Activated CD4-positive, alpha-beta T cell treated with anti-CD3 and anti-CD28 coated beads, Interleukin-2, amount 50 U/mL, for 48 hours (primary cell): ENCODE measurements around the gene SCAP.
A peak's percentile ranks its signal among the peaks of the same experiment; 100 is the strongest.
"Not testable (repeated sequence)": the region's sequence is repeated elsewhere in the genome, so short reads cannot be mapped to it uniquely, and the experiment has no call there.

Experiments used
- DNase-seq, 2 experiments: peaks; one replicate each; pipeline ENCODE4 v3.0.0-alpha.2; 2020

SCAP gene

DNA sequence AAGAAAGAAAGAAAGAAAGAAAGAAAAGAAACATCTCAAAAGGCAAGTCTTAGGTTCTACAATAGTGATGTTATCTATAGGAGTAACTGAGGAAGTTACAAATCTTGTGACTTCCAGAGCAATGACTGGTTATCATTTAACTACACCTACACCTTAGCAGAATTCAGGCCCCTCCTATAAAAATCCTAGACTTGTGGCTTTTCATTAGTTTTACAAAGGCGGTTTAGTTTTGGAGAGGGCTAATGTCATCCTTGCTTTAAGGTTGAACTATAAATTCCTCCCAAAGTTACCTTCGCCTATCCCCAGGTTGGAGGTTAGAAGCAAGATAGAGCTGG lies 4.1 kb upstream of the SCAP start:
- no peak for DNase-seq

DNA sequence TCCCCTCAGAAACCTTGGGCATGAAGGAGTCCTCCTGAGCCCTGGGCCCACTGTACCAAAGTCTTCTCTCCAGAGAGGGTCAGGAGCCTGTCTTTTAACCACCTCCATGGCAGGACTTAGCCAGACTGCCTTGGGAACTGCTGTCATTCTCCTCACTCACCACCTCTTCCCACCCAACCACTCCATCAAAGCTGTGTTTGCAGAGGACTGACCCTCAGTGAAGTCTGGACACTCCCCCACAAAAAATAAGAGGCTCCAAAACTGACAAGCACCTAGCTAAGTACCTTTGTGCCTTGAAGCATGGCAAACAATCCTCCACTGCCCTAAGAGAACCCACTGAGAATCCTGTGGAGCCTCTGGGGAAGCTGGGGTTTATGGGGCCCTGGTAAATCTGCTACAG lies 2.3 kb upstream of the SCAP start:
- DNase-seq, result no peak

DNA sequence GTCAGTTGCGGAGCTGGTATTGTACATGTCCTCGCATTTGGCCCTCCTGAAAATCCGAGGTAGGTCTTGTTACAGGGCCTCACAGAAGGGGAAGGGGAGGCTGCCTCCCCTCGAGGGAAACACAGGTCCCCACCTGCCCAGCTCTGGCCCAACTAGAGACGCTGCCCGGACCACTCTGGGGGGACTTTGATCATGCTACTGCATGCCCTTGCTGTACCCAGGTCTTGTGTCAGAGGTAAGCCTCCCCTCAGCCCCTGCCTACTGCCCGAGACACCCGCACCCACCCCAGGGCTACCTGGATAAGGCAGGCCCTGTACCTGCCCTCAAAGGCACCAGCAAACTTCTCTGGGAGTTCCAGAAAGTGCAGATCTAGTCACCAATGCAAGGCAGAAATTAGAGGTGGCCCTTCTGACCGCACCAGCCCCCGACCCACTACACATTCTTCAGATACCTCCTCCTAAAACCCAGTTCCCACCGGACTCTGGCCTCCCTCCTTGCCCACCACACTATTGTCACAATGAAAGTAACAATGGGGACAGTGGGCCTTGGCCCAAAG lies 981 bp upstream of the SCAP start:
- DNase-seq, result peak in 1 of 2 experiments; percentile 12

DNA sequence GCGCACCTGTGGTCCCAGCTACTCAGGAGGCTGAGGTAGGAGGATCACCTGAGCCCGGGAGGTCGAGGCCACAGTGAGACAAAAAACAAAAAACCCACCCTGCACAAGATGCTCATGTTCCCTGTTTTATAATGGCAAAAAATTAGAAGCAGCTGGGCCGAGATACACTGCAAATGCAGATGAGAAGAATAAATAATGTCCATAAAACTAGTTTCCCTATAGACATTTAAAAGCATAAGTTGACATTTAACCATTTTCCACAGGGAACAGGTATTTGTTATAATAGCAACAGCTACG lies 537 bp upstream of the SCAP start:
- no peak for DNase-seq

DNA sequence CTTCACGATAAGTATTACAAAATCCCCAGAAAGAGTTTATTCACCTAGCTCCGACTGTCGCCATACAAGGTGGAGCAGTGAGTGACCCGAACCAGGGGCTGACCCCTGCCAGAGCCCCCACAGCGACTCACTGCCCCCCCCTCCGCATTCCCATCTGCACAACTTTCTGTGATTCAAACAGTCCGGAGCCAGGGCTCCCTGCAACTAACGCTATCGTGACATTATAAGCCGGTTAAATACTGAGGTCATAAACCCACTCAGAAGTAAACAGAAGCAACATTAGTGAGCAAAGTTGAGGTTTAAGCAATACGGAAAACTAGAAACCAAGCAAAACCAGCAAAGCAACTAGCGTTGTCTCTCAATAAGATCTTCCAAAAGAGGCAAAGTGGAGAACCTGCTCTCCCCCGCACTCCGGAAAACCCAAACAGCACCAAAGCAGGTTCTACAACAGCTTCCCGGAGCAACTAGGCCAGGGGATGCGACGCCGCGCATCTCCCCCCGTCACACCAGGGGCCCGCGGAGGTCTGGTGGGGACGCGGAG lies 642 bp downstream of the SCAP start:
- DNase-seq, result peak in 1 of 2 experiments; percentile 31

DNA sequence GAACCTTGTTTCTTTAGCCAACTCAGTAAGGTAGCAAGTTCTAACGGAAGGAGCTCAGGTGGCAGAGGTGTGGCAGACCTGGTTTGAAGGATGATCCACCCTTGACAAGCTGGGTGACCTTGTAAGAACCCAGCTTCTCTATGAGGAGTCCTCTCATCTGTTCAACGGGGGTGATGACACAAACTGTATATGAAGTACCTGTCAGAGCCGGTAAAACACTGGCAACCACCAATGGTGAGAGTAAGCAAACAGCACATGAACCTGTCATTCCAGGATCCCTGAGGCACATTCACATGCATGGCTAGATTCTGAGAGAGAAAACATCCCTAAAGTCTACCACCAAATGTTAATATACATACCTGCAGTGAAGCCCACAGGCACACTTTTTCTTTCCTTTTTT lies 2.4 kb downstream of the SCAP start:
- DNase-seq, result no peak

DNA sequence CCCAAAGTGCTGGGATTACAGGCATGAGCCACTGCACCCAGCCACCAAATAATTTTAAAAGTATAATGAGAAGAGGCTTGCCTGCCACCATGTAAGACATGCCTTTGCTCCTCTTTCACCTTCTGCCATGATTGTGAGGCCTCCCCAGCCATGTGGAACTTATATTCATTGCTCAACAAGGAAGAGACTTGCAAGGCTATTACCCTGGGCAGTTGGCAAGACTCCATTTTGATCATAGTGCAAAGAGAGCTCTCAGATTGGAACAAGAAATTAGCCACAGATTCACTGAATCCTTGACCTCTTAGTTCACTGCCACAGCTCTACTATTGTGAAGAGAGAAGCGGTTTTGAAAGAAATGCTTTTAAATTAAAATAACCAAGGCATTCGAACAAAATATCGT lies 6.1 kb downstream of the SCAP start:
- no peak for DNase-seq

DNA sequence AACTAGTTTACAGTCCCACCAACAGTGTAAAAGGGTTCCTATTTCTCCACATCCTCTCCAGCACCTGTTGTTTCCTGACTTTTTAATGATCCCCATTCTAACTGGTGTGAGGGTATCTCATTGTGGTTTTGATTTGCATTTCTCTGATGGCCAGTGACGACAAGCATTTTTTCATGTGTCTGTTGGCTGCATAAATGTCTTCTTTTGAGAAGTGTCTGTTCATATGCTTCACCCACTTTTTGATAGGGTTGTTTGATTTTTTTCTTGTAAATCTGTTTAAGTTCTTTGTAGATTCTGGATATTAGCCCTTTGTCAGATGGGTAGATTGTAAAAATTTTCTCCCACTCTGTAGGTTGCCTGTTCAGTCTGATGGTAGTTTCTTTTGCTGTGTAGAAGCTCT lies 7.4 kb downstream of the SCAP start:
- DNase-seq, result not testable (repeated sequence)

DNA sequence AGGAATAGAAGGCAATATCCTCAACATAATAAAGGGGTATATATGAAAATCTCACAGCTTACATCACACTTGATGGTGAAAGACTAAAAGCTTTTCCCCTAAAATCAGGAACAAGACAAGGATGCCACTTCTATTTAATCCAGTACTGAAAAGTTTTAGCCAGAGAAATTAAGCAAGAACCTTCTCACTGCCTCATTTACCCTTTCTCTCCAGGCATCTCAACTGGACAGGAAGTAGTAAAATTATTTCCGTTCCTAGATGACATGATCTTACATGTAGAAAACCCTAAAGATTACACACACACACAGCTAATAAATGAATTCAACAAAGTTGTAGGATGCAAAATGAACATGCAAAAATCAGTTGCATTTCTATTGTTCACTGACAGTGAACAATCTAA lies 11.2 kb downstream of the SCAP start:
- no peak for DNase-seq

DNA sequence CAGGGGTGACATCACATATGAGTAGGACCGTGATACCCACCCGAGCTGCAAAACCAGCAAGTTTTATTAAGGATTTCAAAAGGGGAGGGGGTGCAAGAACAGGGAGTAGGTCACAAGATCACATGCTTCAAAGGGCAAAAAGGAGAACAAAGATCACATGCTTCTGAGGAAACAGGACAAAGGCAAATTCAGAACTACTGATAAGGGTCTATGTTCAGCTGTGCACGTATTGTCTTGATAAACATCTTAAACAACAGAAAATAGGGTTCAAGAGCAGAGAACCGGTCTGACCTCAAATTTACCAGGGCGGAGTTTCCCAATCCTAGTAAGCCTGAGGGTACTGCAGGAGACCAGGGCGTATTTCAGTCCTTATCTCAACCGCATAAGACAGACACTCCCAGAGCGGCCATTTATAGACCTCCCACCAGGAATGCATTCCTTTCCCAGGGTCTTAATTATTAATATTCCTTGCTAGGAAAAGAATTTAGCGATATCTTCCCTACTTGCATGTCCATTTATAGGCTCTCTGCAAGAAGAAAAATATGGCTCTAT lies 16.1 kb downstream of the SCAP start:
- not testable (repeated sequence) for DNase-seq

DNA sequence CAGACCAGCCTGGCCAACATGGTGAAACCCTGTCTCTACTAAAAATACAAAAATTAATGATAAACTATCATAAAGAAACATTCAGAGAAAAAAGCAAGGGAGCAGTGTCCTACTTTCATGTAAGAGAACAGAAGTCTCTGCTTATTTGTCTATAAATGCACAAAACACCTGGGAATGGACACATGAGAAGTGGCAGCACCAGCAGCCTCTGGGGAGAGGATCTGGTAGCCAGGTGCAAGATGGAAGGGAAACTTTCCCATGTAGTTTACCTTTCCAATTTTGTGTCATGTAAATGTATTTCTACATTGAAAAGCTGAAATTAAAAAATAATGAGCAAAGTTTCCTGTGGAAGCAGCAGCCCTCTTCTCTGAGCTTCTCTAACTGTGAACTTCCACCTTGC lies 18.8 kb downstream of the SCAP start:
- DNase-seq, result no peak

DNA sequence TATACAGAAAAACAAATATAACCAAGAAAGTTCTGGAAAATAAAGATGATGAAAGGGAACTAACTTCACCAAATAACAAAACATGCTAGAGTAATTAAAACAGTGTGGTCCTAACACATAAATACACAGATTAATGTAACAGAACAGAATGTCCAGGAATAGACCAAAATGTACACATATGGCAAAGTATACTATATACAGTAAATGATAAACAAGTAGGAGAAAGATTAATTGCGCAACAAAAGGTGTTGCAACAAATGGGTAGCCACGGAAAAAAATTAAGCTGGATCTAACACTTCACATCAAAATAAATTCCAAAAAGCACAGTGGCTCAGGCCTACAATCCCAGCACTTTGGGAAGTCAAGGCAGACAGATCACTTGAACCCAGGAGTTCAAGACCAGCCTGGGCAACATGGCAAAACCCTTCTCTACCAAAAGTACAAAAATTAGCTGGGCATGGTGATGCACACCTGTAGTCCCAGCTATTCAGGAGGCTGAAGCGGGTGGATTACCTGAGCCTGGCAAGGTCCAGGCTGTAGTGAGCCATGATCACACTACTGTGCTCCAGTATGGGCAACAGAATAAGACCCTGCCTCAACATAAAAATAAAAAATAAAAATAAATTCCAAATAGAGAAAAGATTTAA lies 19.8 kb downstream of the SCAP start:
- DNase-seq, result no peak

DNA sequence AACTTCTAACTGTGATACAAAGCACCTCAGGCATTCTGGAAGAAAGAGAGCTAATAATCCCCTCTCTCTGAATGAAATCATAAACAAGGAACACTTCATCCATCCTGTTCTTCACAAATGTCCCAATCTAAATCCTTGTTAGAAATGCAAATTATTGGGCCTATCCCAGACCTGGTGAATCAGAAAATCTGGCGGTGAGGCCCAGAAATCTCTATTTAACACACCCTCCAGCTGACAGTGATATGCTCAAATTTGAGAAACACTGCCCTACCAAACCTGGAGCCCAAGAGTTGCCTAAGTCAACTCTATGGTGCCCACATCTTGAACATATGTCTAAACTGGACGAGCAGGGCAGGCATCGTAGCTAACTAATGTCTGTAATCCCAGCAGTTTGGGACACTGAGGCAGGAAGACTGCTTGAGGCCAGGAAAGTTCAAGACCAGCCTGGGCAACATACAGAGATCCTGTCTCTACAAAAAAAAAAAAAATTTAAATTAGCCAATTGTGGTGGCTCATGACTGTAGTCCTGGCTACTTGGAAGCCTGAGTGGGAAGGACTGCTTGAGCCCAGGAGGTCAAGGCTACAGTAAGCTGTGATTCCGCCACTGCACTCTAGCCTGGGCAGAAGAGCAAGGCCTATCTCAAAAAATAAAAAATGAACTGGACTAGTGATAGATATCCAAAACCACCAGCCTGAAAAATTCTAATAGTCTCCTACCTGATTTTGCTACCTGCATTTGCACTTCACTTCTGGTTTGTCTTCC lies 23.1 kb downstream of the SCAP start:
- DNase-seq, result no peak

DNA sequence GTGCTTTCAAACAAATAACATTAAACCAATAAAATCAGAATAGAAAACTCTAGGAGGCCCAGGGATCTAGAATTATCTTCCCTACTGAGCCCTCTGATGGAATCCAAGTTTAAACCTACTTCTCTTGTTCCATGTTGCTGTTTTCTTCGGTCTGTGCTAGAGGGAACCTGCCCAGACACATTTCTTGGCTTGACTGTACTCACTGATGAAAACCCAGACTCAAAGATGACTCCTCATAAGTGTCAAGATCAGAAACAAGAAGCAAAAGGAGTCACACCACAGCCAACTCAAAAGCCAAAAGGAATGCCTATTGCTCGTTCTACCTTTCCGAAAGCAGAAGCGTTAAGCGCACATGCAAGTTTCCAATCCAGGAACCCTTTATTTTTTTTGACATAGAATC lies 31.6 kb downstream of the SCAP start:
- DNase-seq, result no peak

DNA sequence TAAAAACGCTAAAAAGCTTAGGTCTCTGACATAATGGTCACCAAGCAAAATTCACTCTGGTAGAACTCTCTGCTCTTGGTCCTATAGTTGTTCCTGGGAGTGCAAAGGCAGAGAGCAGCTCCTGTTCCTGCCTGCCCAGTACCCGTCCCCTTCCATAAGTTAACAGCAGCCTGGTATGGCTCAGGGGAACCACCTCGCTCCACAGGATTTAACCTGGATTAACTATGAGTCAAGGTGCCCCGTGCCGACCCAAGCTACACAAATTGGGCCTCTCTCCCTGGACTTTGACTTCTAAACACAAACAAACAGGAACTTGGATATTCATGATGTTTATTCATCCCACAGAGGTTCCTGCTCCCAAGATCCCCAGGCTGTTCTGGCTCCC lies 32.1 kb downstream of the SCAP start:
- no peak for DNase-seq

DNA sequence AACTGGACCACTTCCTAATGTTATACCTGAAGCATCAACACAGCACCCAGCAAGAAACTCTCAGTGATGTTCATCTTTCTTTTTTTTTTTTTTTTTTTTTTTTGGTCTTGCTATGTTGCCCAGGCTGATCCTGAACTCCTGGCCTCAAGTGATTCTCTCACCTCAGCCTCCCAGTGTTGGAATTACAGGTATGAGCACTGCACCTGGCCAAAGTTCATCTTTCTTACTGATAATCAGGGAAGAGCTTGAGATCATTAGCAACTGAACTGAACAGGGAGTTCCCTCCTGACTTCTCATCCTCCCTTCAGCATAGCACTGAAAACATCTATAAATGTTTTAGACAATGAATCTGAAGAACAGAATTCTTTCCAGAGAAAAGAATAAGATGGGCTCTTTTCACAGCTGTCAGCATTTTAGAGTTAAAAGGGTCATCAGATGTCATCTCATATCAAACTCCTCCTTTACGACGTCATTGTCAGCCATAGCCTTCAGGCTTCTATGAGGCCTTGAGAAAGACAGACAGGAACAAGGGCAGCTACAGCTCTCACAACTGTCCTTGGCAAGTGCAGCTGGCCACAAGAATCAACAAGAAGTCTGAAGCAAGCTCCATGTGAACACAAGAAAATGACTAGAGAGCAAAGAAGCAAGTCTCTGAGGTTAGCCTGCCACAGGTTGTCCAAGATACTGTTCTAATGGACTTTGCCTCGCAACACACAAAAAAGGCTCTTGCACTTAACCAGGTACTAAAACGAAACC lies 33.8 kb downstream of the SCAP start:
- DNase-seq, result no peak

DNA sequence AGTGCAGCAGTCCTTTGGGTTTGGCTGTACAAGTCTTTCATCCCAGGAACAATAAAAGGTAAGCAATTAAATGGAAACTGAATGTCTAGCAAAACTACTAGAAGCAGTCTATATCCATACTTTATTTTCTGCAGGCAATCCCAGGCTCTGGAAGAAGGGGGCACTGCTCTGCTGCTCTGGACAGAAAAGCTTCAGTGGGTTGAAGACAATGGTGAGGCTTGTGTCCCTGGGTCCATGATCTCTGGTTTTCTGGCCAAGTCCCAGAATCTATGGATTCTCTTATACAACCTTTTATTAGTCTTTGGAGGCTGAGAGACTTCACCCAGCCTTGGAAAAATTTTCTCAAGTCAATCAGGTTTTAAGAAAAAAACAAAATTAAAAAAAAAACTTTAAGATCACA lies 35.6 kb downstream of the SCAP start:
- no peak for DNase-seq

DNA sequence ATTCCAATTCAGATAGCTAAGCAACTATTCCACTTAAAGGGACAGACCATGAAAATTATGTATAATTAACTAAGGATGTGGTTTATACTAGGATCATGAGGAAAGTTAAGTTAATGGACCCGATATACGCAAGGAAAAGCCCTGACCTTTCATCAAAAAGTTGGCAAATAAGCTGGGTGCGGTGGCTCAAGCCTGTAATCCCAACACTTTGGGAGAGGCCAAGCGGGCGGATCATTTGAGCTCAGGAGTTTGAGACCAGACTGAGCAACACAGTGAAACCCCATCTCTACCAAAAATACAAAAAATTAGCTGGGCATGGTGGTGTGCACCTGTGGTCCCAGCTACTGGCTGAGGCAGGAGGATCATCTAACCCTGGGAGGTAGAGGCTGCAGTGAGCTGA lies 39.6 kb downstream of the SCAP start:
- no peak for DNase-seq

DNA sequence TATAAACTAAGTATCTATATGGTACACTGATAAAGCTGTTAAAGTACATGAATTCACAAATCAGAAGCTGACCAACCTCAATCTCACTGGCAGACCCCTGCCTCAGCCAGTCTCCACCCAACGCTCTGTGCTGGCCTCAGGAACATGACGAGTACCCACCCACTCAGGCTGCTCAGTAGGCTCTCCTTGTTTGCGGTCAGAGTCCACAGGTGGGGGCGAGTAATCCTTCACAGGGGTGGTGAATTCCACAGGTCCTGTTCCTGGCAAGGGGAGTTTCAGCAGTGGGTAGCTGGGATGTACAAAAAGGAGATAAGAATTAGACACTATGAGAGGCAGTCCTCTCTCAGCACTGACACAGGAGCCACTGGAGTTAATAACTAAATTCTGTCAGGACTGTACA lies 40.9 kb downstream of the SCAP start:
- no peak for DNase-seq

DNA sequence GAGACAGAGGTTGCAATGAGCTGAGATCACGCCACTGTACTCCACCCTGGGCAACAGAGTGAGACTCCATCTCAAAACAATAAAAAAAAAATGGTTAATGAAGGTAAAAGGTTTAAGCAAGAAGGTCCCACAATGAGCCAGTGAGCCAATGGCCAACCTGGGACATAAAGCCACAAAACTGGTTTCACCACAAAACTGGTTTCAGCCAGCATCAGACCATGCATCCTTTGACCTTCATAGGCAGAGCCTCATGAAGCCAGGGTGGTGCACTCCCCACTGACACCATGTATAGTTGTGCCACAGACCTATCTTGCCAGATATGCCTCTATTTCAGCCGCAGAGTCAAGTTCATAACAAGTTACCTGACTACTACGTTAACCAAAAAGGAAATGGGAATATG lies 41.9 kb downstream of the SCAP start:
- no peak for DNase-seq

DNA sequence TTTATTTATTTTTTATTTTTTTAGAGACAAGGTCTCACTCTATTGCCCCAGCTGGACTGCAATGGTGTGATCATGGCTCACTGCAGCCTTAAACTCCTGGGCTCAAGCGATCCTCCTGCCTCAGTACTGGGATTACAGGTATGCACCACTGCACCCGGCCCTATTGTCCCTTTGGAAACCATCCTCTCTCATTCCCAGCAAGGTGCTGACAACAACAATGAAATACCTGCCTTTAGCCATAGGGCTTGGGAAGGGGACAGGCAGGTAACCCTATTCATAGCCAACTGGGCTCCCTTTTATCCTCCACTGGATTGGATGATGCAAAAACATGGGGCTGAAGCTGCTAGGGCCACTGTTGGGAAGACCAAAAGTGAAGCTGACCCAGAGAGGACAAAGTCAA lies 43.1 kb downstream of the SCAP start:
- DNase-seq, result no peak

DNA sequence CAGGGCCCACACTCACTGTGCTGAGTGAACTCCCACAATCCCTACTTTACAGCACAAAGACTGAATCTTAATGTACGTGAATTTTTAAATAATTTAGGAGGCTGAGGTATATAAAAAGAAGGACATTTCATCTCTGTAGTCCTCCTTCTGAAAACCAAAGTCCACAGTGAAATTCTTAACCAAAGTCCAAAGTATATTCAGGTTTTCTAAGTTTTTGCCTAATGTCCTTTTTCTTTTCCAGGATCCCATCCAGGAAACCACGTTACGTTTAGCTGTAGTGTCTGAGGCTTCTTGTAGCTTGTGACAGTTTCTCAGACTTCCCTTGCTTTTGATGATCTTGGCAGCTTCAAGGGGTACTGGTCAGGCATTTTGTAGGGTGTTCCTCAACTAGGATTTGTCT lies 44.5 kb downstream of the SCAP start:
- DNase-seq, result no peak

DNA sequence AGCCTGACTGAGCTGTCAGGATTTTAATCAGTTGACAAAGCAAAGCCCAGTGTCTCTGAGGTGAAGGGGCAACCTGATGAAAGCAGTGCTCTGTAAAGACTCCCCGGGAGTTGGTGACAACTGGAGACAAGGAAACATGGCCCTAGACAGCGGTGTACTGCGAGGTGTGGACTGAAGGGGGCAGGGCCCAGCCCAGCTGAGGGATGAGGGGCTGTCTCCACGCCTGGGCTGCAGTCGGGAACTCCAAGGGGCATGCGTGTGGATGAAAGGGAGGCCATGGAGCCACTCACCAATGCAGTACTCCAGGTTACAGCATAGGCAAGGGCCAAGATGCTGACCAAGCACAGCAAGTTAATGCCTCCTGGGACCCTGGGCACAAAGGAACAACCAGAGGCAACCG lies 45.1 kb downstream of the SCAP start:
- DNase-seq, result no peak
